Embryonic facial prominence (tissue), 1 donor: ENCODE results near the gene TEX19.

Experiments
- DNase-seq: peaks from one replicate; pipeline ENCODE4 v3.0.0-alpha.2; 2016; ENCODE audit errors: extremely low spot score

Gene TEX19

GRCh38 chr17:82321947-82322466 is 37.0 kb upstream of the TEX19 start:
- no peak for DNase-seq

- no peak for DNase-seq
These were observed 36.3 kb upstream of the TEX19 start for GRCh38 chr17:82322526-82323453.

- no peak for DNase-seq
These were observed 35.4 kb upstream of the TEX19 start for GRCh38 chr17:82323514-82324234.

- no peak for DNase-seq
These were observed 34.3 kb upstream of the TEX19 start for GRCh38 chr17:82324566-82325285.

GRCh38 chr17:82325286-82326180 is 33.5 kb upstream of the TEX19 start:
- no peak for DNase-seq

- no peak for DNase-seq
These were observed 31.8 kb upstream of the TEX19 start for GRCh38 chr17:82327289-82327688.

GRCh38 chr17:82327757-82328140 is 31.3 kb upstream of the TEX19 start:
- DNase-seq, result no peak

- no peak for DNase-seq
These were observed 30.7 kb upstream of the TEX19 start for GRCh38 chr17:82328141-82328993.

- no peak for DNase-seq
These were observed 30.0 kb upstream of the TEX19 start for GRCh38 chr17:82328994-82329507.

- DNase-seq, result no peak
These were observed 29.2 kb upstream of the TEX19 start for GRCh38 chr17:82329683-82330321.

GRCh38 chr17:82330322-82331239 is 28.5 kb upstream of the TEX19 start:
- no peak for DNase-seq

- DNase-seq, result no peak
These were observed 27.6 kb upstream of the TEX19 start for GRCh38 chr17:82331345-82331939.

GRCh38 chr17:82332669-82333278 is 26.3 kb upstream of the TEX19 start:
- DNase-seq, result no peak

GRCh38 chr17:82333279-82334171 is 25.5 kb upstream of the TEX19 start, which contains the start of gene SECTM1:
Gene SECTM1, minus strand, starts transcription at chr17:82333766. Its CDS starts 6,526 bp downstream, at chr17:82327240.
- no peak for DNase-seq

- no peak for DNase-seq
These were observed 24.8 kb upstream of the TEX19 start for GRCh38 chr17:82334204-82334621.
